GM19372 (cell line): ENCODE measurements around the gene MYO1D.
"Not testable (repeated sequence)": the region's sequence is repeated elsewhere in the genome, so short reads cannot be mapped to it uniquely, and the experiment has no call there.

Experiments used
- ATAC-seq: cut with Tn5 transposase; IDR thresholded peaks from one replicate; pipeline ENCODE4 v1.9.1; 2021; ENCODE audit warnings: mild to moderate bottlenecking, low read depth, moderate library complexity; ENCODE audit not compliant: unreplicated experiment

Gene MYO1D

GRCh38 chr17:32876417-32877163, at the start of gene MYO1D:
Gene MYO1D, minus strand, starts transcription at chr17:32877124. Its CDS starts 252 bp downstream, at chr17:32876872.
- ATAC-seq: peak; percentile 48

GRCh38 chr17:32926183-32926582, 49.3 kb upstream of the MYO1D start:
- no peak for ATAC-seq

- ATAC-seq: not testable (repeated sequence)
Observed at GRCh38 chr17:32923905-32924304, 47.0 kb upstream of the MYO1D start.

GRCh38 chr17:32921017-32921416, 44.1 kb upstream of the MYO1D start:
- no peak for ATAC-seq

GRCh38 chr17:32920293-32920692, 43.4 kb upstream of the MYO1D start:
- no peak for ATAC-seq

- not testable (repeated sequence) for ATAC-seq
Observed at GRCh38 chr17:32919876-32920275, 43.0 kb upstream of the MYO1D start.

- ATAC-seq: no peak
Observed at GRCh38 chr17:32917842-32918241, 40.9 kb upstream of the MYO1D start.

- ATAC-seq: no peak
Observed at GRCh38 chr17:32917081-32917480, 40.2 kb upstream of the MYO1D start.

GRCh38 chr17:32916134-32916533, 39.2 kb upstream of the MYO1D start:
- ATAC-seq: no peak

GRCh38 chr17:32915245-32915644, 38.3 kb upstream of the MYO1D start:
- no peak for ATAC-seq

GRCh38 chr17:32914181-32914580, 37.3 kb upstream of the MYO1D start:
- no peak for ATAC-seq

GRCh38 chr17:32913593-32913992, 36.7 kb upstream of the MYO1D start:
- ATAC-seq: no peak

- no peak for ATAC-seq
Observed at GRCh38 chr17:32912218-32912897, 35.4 kb upstream of the MYO1D start.

- no peak for ATAC-seq
Observed at GRCh38 chr17:32910769-32911168, 33.8 kb upstream of the MYO1D start.

- no peak for ATAC-seq
Observed at GRCh38 chr17:32909787-32910369, 33.0 kb upstream of the MYO1D start.

GRCh38 chr17:32907583-32907982, 30.7 kb upstream of the MYO1D start:
- ATAC-seq: no peak

GRCh38 chr17:32904891-32905290, 28.0 kb upstream of the MYO1D start:
- ATAC-seq: no peak

- ATAC-seq: no peak
Observed at GRCh38 chr17:32903774-32904673, 27.1 kb upstream of the MYO1D start.

GRCh38 chr17:32901743-32902142, 24.8 kb upstream of the MYO1D start:
- ATAC-seq: no peak

GRCh38 chr17:32899236-32900013, 22.5 kb upstream of the MYO1D start:
- no peak for ATAC-seq
